Lower leg skin (tissue), 4 donors: ENCODE measurements around the gene MYO1B. TPM values are rescaled to one million over a fixed set of nuclear protein-coding genes. Genes with fewer than 3 reads are reported as not detected.

Experiments used
- DNase-seq, 2 donors: peaks; one replicate each; pipeline ENCODE4 v3.0.0-alpha.2; 2019; ENCODE audit warnings: low spot score in 2 of 2
- H3K4me3 ChIP-seq: fragments of 200-600 bp; sonication (generic); 2 replicates; pipeline ENCODE4 v1.5.1; 2017; ENCODE audit warnings: mild to moderate bottlenecking, low read depth; ENCODE audit not compliant: poor library complexity, severe bottlenecking
- CTCF ChIP-seq, 3 donors: fragments of 450-650 bp; IDR thresholded peaks; one replicate each; pipeline ENCODE4 v1.5.1; 2016; ENCODE audit warnings: antibody characterized with exemption in 3 of 3, mild to moderate bottlenecking in 3 of 3, moderate library complexity in 2 of 3
- POLR2A ChIP-seq, 2 donors: fragments of 450-650 bp; IDR thresholded peaks; one replicate each; pipeline ENCODE4 v1.6.1; 2016 to 2017; ENCODE audit warnings: antibody characterized with exemption in 2 of 2, mild to moderate bottlenecking in 1 of 2, moderate library complexity in 1 of 2
- WGBS, 2 donors: methylation state at CpG; one replicate each; pipeline ENCODE4 v1.1.5; 2018; 5-methylcytosine and 5-hydroxymethylcytosine counted together
- intact Hi-C: fragments of 100-400 bp; cut with DNase I; formaldehyde crosslinking; loops from one replicate; pipeline ENCODE4 v1.15.0; 2023; ENCODE audit warnings: low total_unique reads
- total RNA-seq, 4 donors: library from RNA; depleted of rRNA; stranded (reverse); fragments of >200 nt; gene quantifications; one replicate each; pipeline ENCODE4 v1.1.0, GENCODE V29; 2016

The MYO1B gene
- total RNA-seq, 4 donors from 2014 or later: 24.6 to 53.0 (median 36.9) TPM

- no peak for TF ChIP-seq CTCF (IDR thresholded peaks at IDR 0.05)
- no peak for TF ChIP-seq POLR2A (IDR thresholded peaks at IDR 0.05)
- DNase-seq: no peak
- WGBS, 2 donors: 91 to 92% methylated on average over 2 of the region's 2 CpGs
- intact Hi-C loops: no loop called here
- H3K4me3 ChIP-seq: no peak overlapping the region
Observed at GRCh38 chr2:191421950-191422349, 176.7 kb downstream of the MYO1B start.

DNA sequence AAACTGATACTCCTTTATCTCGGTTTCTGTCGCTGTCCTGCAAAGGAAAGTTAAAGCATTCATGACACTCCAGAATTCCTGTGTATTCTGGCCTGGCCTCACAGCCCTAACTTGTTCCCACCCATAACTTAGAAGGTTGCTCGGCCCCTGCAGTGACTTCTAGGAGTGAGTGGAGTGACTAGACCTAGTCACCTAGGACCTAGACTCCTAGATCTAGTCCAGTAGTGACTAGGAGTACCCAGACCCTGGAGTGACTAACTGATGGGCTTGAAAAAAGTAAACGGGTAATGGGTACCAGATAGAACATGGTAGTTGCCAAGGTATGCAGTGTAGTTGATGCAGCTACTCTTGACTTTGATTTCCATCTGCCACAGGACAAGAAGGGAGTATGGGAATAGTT is 181.8 kb downstream of the MYO1B start:
- no peak overlapping the region for H3K4me3 ChIP-seq
- DNase-seq: no peak
- TF ChIP-seq CTCF (IDR thresholded peaks at IDR 0.05): no peak
- TF ChIP-seq POLR2A (IDR thresholded peaks at IDR 0.05): no peak
- 89 to 92% methylated on average over 4 of the region's 4 CpGs for WGBS, 2 donors
- intact Hi-C loops: no loop called here

DNA sequence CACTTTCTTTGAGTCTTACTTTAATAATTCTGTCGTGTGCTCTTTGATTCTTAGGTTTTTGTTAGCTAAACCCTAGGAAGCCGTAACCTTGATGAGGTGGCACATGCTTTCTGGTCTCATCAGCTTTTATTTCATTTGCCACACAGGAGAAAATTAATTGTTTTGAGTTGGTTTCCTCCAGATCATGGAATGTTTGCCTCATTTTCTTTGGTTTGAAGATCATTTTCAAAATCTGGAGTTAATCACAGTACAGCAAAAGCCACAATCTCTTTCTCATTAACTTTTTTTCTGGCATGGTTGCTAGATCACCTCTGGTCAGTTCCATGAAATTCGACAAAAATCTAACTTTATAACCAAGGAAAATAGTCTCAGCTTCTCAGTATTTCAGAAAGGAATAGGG is 182.9 kb downstream of the MYO1B start:
- TF ChIP-seq CTCF (IDR thresholded peaks at IDR 0.05) (no peak), POLR2A (IDR thresholded peaks at IDR 0.05) (no peak)
- WGBS, 2 donors: 68 to 70% methylated on average over 3 of the region's 3 CpGs
- H3K4me3 ChIP-seq: no peak overlapping the region
- intact Hi-C loops: no loop called here
- no peak for DNase-seq

- no peak overlapping the region for H3K4me3 ChIP-seq
- TF ChIP-seq POLR2A (IDR thresholded peaks at IDR 0.05) (no peak), CTCF (IDR thresholded peaks at IDR 0.05) (no peak)
- 87 to 92% methylated on average over 1 of the region's 1 CpG for WGBS, 2 donors
- intact Hi-C loops: no loop called here
- DNase-seq: no peak
Observed at GRCh38 chr2:191430476-191430875, 185.3 kb downstream of the MYO1B start.

DNA sequence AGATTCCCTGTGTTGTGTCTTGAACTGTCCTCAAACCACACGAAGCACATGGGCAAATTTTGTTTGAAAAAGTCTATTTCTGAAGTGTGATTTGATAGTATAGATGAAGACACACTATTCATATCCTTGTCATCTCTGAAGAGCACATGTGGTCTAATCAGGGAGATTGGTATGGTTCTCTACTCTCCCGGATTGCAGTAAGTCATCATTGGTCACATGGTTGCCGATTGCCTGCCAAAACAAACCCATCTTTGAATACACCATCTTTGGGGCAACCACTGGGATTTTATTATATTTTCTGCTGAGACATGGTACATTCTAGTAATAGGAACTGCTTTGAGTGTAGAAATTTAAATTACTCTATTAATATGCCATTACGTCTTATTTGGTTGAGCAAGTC is 186.9 kb downstream of the MYO1B start:
- intact Hi-C loops: no loop called here
- WGBS, 2 donors: 82 to 85% methylated on average over 4 of the region's 4 CpGs

More for the DNA sequence above, 186.9 kb downstream of the MYO1B start:
- no peak overlapping the region for H3K4me3 ChIP-seq
- TF ChIP-seq POLR2A (IDR thresholded peaks at IDR 0.05) (no peak), CTCF (IDR thresholded peaks at IDR 0.05) (no peak)
- no peak for DNase-seq
